ENCODE measurements around the gene AHRR. TPM values are rescaled to one million over a fixed set of nuclear protein-coding genes. Genes with fewer than 3 reads are reported as not detected.

AHRR gene
- total RNA-seq, 2 donors from 2014 or later: 0.80 to 4.4 TPM

- ATAC-seq: no peak
- Mint-ChIP-seq H3K4me1 (peaks cover 6% of the 10 kb centered on the region), H3K4me3 (no peak overlapping the region), H3K36me3 (ENCODE audit: low read depth) (peaks cover 3% of the 10 kb centered on the region), H3K27ac (no peak overlapping the region), H3K27me3 (peaks cover 40% of the 10 kb centered on the region)
- no peaks in the 10 kb centered on the region for H3K9me3 ChIP-seq (ENCODE audit: control insufficient read depth, low read length, poor library complexity, severe bottlenecking)
- no peak for DNase-seq
Measured at GRCh38 chr5:350355-350754, 28.8 kb downstream of the AHRR start.

- H3K36me3 Mint-ChIP-seq (ENCODE audit: low read depth): peaks cover 3% of the 10 kb centered on the region
- H3K4me3 Mint-ChIP-seq: no peak overlapping the region
- ATAC-seq: no peak
Measured at GRCh38 chr5:351084-351920, 29.8 kb downstream of the AHRR start.

GRCh38 chr5:351921-352245, 30.4 kb downstream of the AHRR start:
- H3K4me3 Mint-ChIP-seq: no peak overlapping the region
- H3K27me3 Mint-ChIP-seq: peaks cover 26% of the 10 kb centered on the region
- peaks cover 3% of the 10 kb centered on the region for H3K36me3 Mint-ChIP-seq (ENCODE audit: low read depth)
- DNase-seq (no peak), ATAC-seq (no peak)
- H3K4me1 Mint-ChIP-seq: peaks cover 3% of the 10 kb centered on the region
- H3K27ac Mint-ChIP-seq: no peak overlapping the region
- no peaks in the 10 kb centered on the region for H3K9me3 ChIP-seq (ENCODE audit: control insufficient read depth, low read length, poor library complexity, severe bottlenecking)

More at GRCh38 chr5:351084-351920, 29.8 kb downstream of the AHRR start:
- Mint-ChIP-seq H3K4me1 (peaks cover 6% of the 10 kb centered on the region), H3K27me3 (peaks cover 32% of the 10 kb centered on the region), H3K27ac (no peak overlapping the region)
- no peak for DNase-seq
- H3K9me3 ChIP-seq (ENCODE audit: control insufficient read depth, low read length, poor library complexity, severe bottlenecking): no peaks in the 10 kb centered on the region

- Mint-ChIP-seq H3K4me3 (no peak overlapping the region), H3K36me3 (ENCODE audit: low read depth) (peaks cover 3% of the 10 kb centered on the region), H3K27ac (no peak overlapping the region), H3K27me3 (peaks cover 21% of the 10 kb centered on the region), H3K4me1 (no peaks in the 10 kb centered on the region)
- H3K9me3 ChIP-seq (ENCODE audit: control insufficient read depth, low read length, poor library complexity, severe bottlenecking): no peaks in the 10 kb centered on the region
- DNase-seq (no peak), ATAC-seq (no peak)
Measured at GRCh38 chr5:352639-353611, 31.4 kb downstream of the AHRR start.

- DNase-seq (no peak), ATAC-seq (no peak)
- no peaks in the 10 kb centered on the region for H3K4me1 Mint-ChIP-seq
- no peak overlapping the region for H3K27ac Mint-ChIP-seq
- peaks cover 13% of the 10 kb centered on the region for H3K27me3 Mint-ChIP-seq
- H3K9me3 ChIP-seq (ENCODE audit: control insufficient read depth, low read length, poor library complexity, severe bottlenecking): no peaks in the 10 kb centered on the region
- H3K36me3 Mint-ChIP-seq (ENCODE audit: low read depth): no peaks in the 10 kb centered on the region
- no peak overlapping the region for H3K4me3 Mint-ChIP-seq
Measured at GRCh38 chr5:353612-354580, 32.4 kb downstream of the AHRR start.

- no peak overlapping the region for H3K27ac Mint-ChIP-seq
- H3K4me1 Mint-ChIP-seq: no peaks in the 10 kb centered on the region
- no peaks in the 10 kb centered on the region for H3K9me3 ChIP-seq (ENCODE audit: control insufficient read depth, low read length, poor library complexity, severe bottlenecking)
- no peak overlapping the region for H3K4me3 Mint-ChIP-seq
- DNase-seq (no peak), ATAC-seq (no peak)
- H3K36me3 Mint-ChIP-seq (ENCODE audit: low read depth): no peaks in the 10 kb centered on the region
- peaks cover 6% of the 10 kb centered on the region for H3K27me3 Mint-ChIP-seq
Measured at GRCh38 chr5:354581-355378, 33.3 kb downstream of the AHRR start.

- Mint-ChIP-seq H3K4me1 (no peaks in the 10 kb centered on the region), H3K27ac (no peak overlapping the region), H3K4me3 (no peak overlapping the region), H3K36me3 (ENCODE audit: low read depth) (peaks cover 2% of the 10 kb centered on the region), H3K27me3 (peaks cover 7% of the 10 kb centered on the region)
- ATAC-seq: no peak
- no peak for DNase-seq
- no peaks in the 10 kb centered on the region for H3K9me3 ChIP-seq (ENCODE audit: control insufficient read depth, low read length, poor library complexity, severe bottlenecking)
Measured at GRCh38 chr5:355379-355935, 33.9 kb downstream of the AHRR start.

- Mint-ChIP-seq H3K4me1 (no peaks in the 10 kb centered on the region), H3K27me3 (peaks cover 7% of the 10 kb centered on the region), H3K36me3 (ENCODE audit: low read depth) (peaks cover 2% of the 10 kb centered on the region), H3K4me3 (no peak overlapping the region), H3K27ac (no peak overlapping the region)
- ATAC-seq (no peak), DNase-seq (no peak)
- no peaks in the 10 kb centered on the region for H3K9me3 ChIP-seq (ENCODE audit: control insufficient read depth, low read length, poor library complexity, severe bottlenecking)
Measured at GRCh38 chr5:355958-356357, 34.4 kb downstream of the AHRR start.

GRCh38 chr5:359301-359897, 37.9 kb downstream of the AHRR start:
- Mint-ChIP-seq H3K4me3 (no peak overlapping the region), H3K36me3 (ENCODE audit: low read depth) (peaks cover 3% of the 10 kb centered on the region), H3K4me1 (no peaks in the 10 kb centered on the region), H3K27ac (no peak overlapping the region), H3K27me3 (peaks cover 14% of the 10 kb centered on the region)
- ATAC-seq: no peak
- DNase-seq: no peak
- H3K9me3 ChIP-seq (ENCODE audit: control insufficient read depth, low read length, poor library complexity, severe bottlenecking): no peaks in the 10 kb centered on the region

GRCh38 chr5:360257-361027, 38.9 kb downstream of the AHRR start:
- Mint-ChIP-seq H3K4me3 (no peak overlapping the region), H3K36me3 (ENCODE audit: low read depth) (peaks cover 3% of the 10 kb centered on the region), H3K27ac (no peak overlapping the region), H3K4me1 (no peaks in the 10 kb centered on the region), H3K27me3 (peaks cover 14% of the 10 kb centered on the region)
- DNase-seq (no peak), ATAC-seq (no peak)
- no peaks in the 10 kb centered on the region for H3K9me3 ChIP-seq (ENCODE audit: control insufficient read depth, low read length, poor library complexity, severe bottlenecking)

- ATAC-seq (no peak), DNase-seq (no peak)
- no peak overlapping the region for H3K4me3 Mint-ChIP-seq
- peaks cover 3% of the 10 kb centered on the region for H3K36me3 Mint-ChIP-seq (ENCODE audit: low read depth)
- no peak overlapping the region for H3K27ac Mint-ChIP-seq
- no peaks in the 10 kb centered on the region for H3K4me1 Mint-ChIP-seq
- H3K9me3 ChIP-seq (ENCODE audit: control insufficient read depth, low read length, poor library complexity, severe bottlenecking): no peaks in the 10 kb centered on the region
- peaks cover 22% of the 10 kb centered on the region for H3K27me3 Mint-ChIP-seq
Measured at GRCh38 chr5:362189-362588, 40.7 kb downstream of the AHRR start.

Measured in T-helper 17 cell (primary cell).